RCC 7860 (cell line): ENCODE measurements around the gene DPP9.

Experiments used
- DNase-seq: peaks from one replicate; pipeline ENCODE4 v3.0.0-alpha.2; 2015; ENCODE audit warnings: low spot score
- FAIRE-seq: peaks from 2 replicates; lab custom pipeline; 2012; peaks lifted over from hg19 to GRCh38; lab: Jason Lieb, UNC

DPP9 gene

GRCh38 chr19:4662020-4662695 is 61.5 kb downstream of the DPP9 start:
- no peak for DNase-seq
- FAIRE-seq = no peak

GRCh38 chr19:4660993-4661392 is 62.6 kb downstream of the DPP9 start:
- DNase-seq = no peak
- FAIRE-seq = no peak

GRCh38 chr19:4660181-4660791 is 63.4 kb downstream of the DPP9 start:
- FAIRE-seq (no peak), DNase-seq (no peak)

- FAIRE-seq (no peak), DNase-seq (no peak)
Measured at GRCh38 chr19:4657835-4658234, 65.8 kb downstream of the DPP9 start.

- no peak for DNase-seq
- FAIRE-seq = no peak
Measured at GRCh38 chr19:4657262-4657661, 66.4 kb downstream of the DPP9 start.

GRCh38 chr19:4656102-4656501 is 67.5 kb downstream of the DPP9 start:
- no peak for DNase-seq

GRCh38 chr19:4654437-4655361 is 68.9 kb downstream of the DPP9 start:
- DNase-seq = no peak
- no peak for FAIRE-seq

More at GRCh38 chr19:4656102-4656501, 67.5 kb downstream of the DPP9 start:
- FAIRE-seq = no peak

- no peak for FAIRE-seq
- no peak for DNase-seq
Measured at GRCh38 chr19:4653793-4654436, 69.7 kb downstream of the DPP9 start.

- DNase-seq = no peak
- no peak for FAIRE-seq
Measured at GRCh38 chr19:4652075-4652474, 71.6 kb downstream of the DPP9 start.

GRCh38 chr19:4650159-4650558 is 73.5 kb downstream of the DPP9 start:
- DNase-seq = no peak
- no peak for FAIRE-seq

GRCh38 chr19:4649392-4650047 is 74.1 kb downstream of the DPP9 start:
- DNase-seq (no peak), FAIRE-seq (no peak)

GRCh38 chr19:4647676-4648644 is 75.7 kb downstream of the DPP9 start:
- FAIRE-seq (no peak), DNase-seq (no peak)

GRCh38 chr19:4645718-4646117 is 77.9 kb downstream of the DPP9 start:
- DNase-seq (no peak), FAIRE-seq (no peak)

- no peak for DNase-seq
- FAIRE-seq = no peak
Measured at GRCh38 chr19:4642625-4643024, 81.0 kb downstream of the DPP9 start.

- FAIRE-seq = no peak
- no peak for DNase-seq
Measured at GRCh38 chr19:4641132-4641531, 82.5 kb downstream of the DPP9 start.

- no peak for DNase-seq
Measured at GRCh38 chr19:4640247-4641000, 83.2 kb downstream of the DPP9 start.

GRCh38 chr19:4639531-4640246 is 84.0 kb downstream of the DPP9 start:
- DNase-seq (no peak), FAIRE-seq (no peak)

More at GRCh38 chr19:4640247-4641000, 83.2 kb downstream of the DPP9 start:
- no peak for FAIRE-seq
